Karpas-422 (cell line): ENCODE data around the gene MCAM. TPM values are rescaled to one million over a fixed set of nuclear protein-coding genes. Genes with fewer than 3 reads are reported as not detected.

Source experiments
- DNase-seq: peaks from one replicate; pipeline ENCODE4 v3.0.0-alpha.2; 2015
- H2AFZ ChIP-seq: fragments of 200-600 bp; sonication (generic); 2 replicates; pipeline ENCODE4 v1.6.1; 2014; ENCODE audit warnings: antibody characterized with exemption, low read length, mixed read lengths
- H3K27ac ChIP-seq: fragments of 200-600 bp; sonication (generic); 2 replicates; pipeline ENCODE4 v1.5.1; 2014; ENCODE audit warnings: mild to moderate bottlenecking, low read length, moderate library complexity
- H3K27me3 ChIP-seq: fragments of 200-600 bp; sonication (generic); 2 replicates; pipeline ENCODE4 v1.6.1; 2014; ENCODE audit warnings: low read length, mixed read lengths
- H3K36me3 ChIP-seq: fragments of 200-600 bp; sonication (generic); 2 replicates; pipeline ENCODE4 v1.6.1; 2014; ENCODE audit warnings: low read length, mixed read lengths; ENCODE audit not compliant: insufficient read depth
- H3K4me1 ChIP-seq: fragments of 200-600 bp; sonication (generic); 2 replicates; pipeline ENCODE4 v1.6.1; 2014; ENCODE audit warnings: mild to moderate bottlenecking, low read length, mixed read lengths
- H3K4me2 ChIP-seq: fragments of 200-600 bp; sonication (generic); 2 replicates; pipeline ENCODE4 v1.6.1; 2014; ENCODE audit warnings: low read length, low read depth, mild to moderate bottlenecking; ENCODE audit not compliant: poor library complexity, severe bottlenecking
- H3K4me3 ChIP-seq: fragments of 200-600 bp; sonication (generic); 2 replicates; pipeline ENCODE4 v1.5.1; 2014; ENCODE audit warnings: mild to moderate bottlenecking, antibody characterized with exemption, low read length, mixed read lengths
- H3K79me2 ChIP-seq: fragments of 200-600 bp; sonication (generic); 2 replicates; pipeline ENCODE4 v1.6.1; 2014; ENCODE audit warnings: mild to moderate bottlenecking, low read length, mixed read lengths
- H3K9ac ChIP-seq: fragments of 200-600 bp; sonication (generic); 2 replicates; pipeline ENCODE4 v1.6.0; 2014; ENCODE audit warnings: low read length
- H3K9me2 ChIP-seq: fragments of 200-600 bp; sonication (generic), shearing (Covaris generic); replicated peaks from 2 replicates; pipeline ENCODE4 v1.6.0; 2014; ENCODE audit warnings: mild to moderate bottlenecking, low read length, moderate library complexity; ENCODE audit not compliant: insufficient read depth
- H3K9me3 ChIP-seq: fragments of 300-700, 200-600 bp; sonication (generic); 2 replicates; pipeline ENCODE4 v1.6.1; 2014; ENCODE audit warnings: low read length, mixed read lengths
- H4K20me1 ChIP-seq: fragments of 200-600 bp; sonication (generic); 2 replicates; pipeline ENCODE4 v1.6.1; 2014; ENCODE audit warnings: mild to moderate bottlenecking, antibody characterized with exemption, low read length, low read depth; ENCODE audit not compliant: insufficient read depth
- total RNA-seq: library from RNA; depleted of rRNA; stranded (reverse); fragments of >200 nt; shearing (Covaris generic); gene quantifications from 2 replicates; pipeline ENCODE4 v1.2.3, GENCODE V29; 2014; ENCODE audit warnings: low replicate concordance

MCAM gene
- total RNA-seq, 1 experiment from 2014 or later: 2.0 TPM

DNA sequence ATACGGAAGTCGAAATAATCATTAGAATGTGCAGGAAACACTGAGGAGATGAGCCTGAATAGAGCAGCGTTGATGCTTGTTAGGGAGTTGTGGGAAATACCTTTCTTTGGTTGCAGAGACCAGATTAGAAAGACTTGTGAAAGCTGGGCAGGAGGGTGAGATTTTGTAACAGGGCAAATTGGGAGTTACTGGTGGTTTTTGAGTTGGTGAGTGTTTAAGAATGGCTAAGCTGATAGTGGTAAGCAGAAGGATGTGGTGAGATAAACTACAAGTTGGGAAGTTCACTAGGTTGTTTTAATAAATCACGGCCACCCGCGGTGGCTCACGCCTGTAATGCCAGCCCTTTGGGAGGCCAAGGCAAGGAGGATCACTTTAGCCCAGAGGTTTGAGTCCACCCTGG is 34.4 kb downstream of the MCAM start:
- Histone ChIP-seq H3K36me3 (peaks cover 3% of the 10 kb centered on the region; the same call in 1 of the 2 replicates), H3K27me3 (no peaks in the 10 kb centered on the region), H3K4me1 (no peaks in the 10 kb centered on the region), H3K4me2 (no peak overlapping the region), H3K79me2 (no peaks in the 10 kb centered on the region), H3K9me2 (no peaks in the 10 kb centered on the region), H3K27ac (no peak overlapping the region), H3K9ac (no peak overlapping the region), H2AFZ (no peak overlapping the region), H4K20me1 (no peaks in the 10 kb centered on the region), H3K9me3 (no peaks in the 10 kb centered on the region), H3K4me3 (no peak overlapping the region)
- DNase-seq: no peak

DNA sequence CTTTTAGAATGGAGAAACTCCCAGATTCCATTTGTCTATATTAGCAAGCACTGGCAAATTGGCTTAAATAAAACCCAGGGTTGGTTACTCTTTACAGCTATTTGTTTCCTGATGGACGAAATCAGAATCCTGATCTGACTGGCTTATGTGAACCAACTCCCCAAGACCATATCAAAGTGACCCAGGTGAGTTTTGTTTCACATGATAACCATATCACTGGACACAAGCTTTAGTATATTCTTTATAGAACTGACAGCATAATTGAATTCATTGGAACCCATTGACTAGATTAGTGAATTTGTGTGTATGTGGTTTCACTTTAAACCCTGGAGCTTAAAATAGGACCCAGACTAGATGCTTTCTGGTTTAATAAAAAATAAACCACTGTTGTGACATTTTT is 39.3 kb downstream of the MCAM start:
- Histone ChIP-seq H3K4me2 (no peak overlapping the region), H3K9ac (no peak overlapping the region), H2AFZ (no peak overlapping the region), H4K20me1 (no peaks in the 10 kb centered on the region), H3K4me3 (no peak overlapping the region), H3K36me3 (peaks cover 9% of the 10 kb centered on the region; the same call in 1 of the 2 replicates), H3K9me3 (no peaks in the 10 kb centered on the region), H3K79me2 (no peaks in the 10 kb centered on the region), H3K9me2 (no peaks in the 10 kb centered on the region), H3K4me1 (no peaks in the 10 kb centered on the region), H3K27ac (no peak overlapping the region), H3K27me3 (no peaks in the 10 kb centered on the region)
- DNase-seq: no peak

DNA sequence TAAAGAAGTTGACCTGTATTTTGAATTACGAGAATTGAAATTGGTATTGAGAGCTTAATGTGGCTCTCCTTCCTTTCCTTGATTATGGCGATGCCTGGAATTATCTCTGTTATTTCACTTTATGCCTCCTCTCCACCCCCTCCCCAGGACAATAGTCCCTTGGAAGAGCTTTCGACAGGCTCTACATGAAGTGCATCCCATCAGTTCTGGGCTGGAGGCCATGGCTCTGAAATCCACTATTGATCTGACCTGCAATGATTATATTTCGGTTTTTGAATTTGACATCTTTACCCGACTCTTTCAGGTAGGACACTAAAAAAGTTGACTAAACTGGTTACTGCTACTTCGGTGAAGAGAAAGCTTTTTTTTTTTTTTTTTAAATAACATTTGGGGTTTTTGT is 43.2 kb downstream of the MCAM start:
- no peaks in the 10 kb centered on the region for H3K4me1 ChIP-seq
- H3K9ac ChIP-seq: no peak overlapping the region
- H3K36me3 ChIP-seq: peaks cover 9% of the 10 kb centered on the region; the same call in 1 of the 2 replicates
- H3K9me2 ChIP-seq: no peaks in the 10 kb centered on the region
- no peaks in the 10 kb centered on the region for H4K20me1 ChIP-seq
- H2AFZ ChIP-seq: no peak overlapping the region
- no peak overlapping the region for H3K4me2 ChIP-seq
- no peak overlapping the region for H3K27ac ChIP-seq
- H3K79me2 ChIP-seq: peaks cover 7% of the 10 kb centered on the region
- H3K4me3 ChIP-seq: no peak overlapping the region
- no peak for DNase-seq
- H3K27me3 ChIP-seq: no peaks in the 10 kb centered on the region
- no peaks in the 10 kb centered on the region for H3K9me3 ChIP-seq

DNA sequence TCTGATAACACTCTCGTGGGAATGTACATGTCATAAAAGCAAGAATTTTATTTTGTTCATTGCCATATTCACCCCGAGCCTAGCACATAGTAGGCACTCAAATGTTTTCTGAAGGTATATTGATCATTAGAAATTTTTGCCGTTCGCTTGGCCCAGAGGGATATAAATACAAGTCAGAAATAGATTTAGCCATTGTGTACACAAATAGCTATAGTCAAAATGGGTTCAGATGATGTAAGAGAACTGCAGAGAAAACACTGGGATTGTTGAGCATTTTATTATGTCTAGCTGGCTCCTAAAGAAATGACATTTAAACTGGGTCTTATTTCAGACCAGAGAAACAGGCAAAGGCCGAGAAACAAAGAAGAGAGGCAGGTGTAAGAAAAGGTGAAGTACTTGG is 49.3 kb downstream of the MCAM start:
- H4K20me1 ChIP-seq: no peaks in the 10 kb centered on the region
- no peak overlapping the region for H2AFZ ChIP-seq
- no peak overlapping the region for H3K4me3 ChIP-seq
- no peaks in the 10 kb centered on the region for H3K9me3 ChIP-seq
- H3K27ac ChIP-seq: no peak overlapping the region
- H3K79me2 ChIP-seq: peaks cover 63% of the 10 kb centered on the region
- H3K9me2 ChIP-seq: no peaks in the 10 kb centered on the region
- H3K36me3 ChIP-seq: no peaks in the 10 kb centered on the region
- DNase-seq: no peak
- no peak overlapping the region for H3K4me2 ChIP-seq
- H3K27me3 ChIP-seq: no peaks in the 10 kb centered on the region
- H3K9ac ChIP-seq: no peak overlapping the region
- H3K4me1 ChIP-seq: peaks cover 11% of the 10 kb centered on the region

DNA sequence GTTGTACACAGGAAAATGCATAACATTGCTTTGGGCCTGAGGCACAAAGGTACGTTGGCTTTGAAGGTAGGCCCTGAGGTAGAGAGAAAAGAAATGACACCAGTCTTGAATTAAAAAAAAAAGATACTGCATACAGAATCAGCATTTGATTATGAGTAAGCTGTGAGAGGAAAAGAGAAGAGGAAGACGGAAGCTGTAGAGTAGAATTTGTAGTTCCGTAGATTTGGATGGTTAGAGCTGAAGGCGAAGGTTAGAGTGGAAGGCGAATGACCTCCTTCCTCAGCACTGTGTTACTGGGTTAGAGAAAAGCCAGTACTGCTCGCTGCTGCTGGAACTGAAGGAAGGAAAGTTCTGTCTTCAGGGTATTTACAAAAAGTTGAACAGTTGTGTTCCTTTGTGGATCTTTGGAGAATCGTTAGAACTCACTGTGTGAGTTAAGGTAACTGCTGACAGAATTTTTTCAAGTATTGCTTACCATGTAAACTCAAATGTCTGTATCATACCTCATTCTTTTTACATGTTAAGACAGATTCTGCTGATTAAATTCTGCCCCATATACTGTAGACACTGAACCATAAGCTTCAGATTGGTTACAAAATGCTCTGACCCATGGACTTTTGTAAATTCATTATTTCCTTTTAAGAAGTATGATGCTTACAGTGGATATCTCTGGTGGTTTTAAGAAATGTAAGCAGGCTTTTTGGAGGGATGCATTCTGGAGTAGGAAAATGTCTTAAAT is 50.2 kb downstream of the MCAM start:
- H3K27ac ChIP-seq: no peak overlapping the region
- H4K20me1 ChIP-seq: no peaks in the 10 kb centered on the region
- H3K4me1 ChIP-seq: peaks cover 21% of the 10 kb centered on the region
- H3K9ac ChIP-seq: no peak overlapping the region
- H3K4me2 ChIP-seq: no peak overlapping the region
- H3K36me3 ChIP-seq: no peaks in the 10 kb centered on the region
- no peak overlapping the region for H2AFZ ChIP-seq
- peaks cover 72% of the 10 kb centered on the region for H3K79me2 ChIP-seq
- H3K4me3 ChIP-seq: no peak overlapping the region
- no peaks in the 10 kb centered on the region for H3K9me3 ChIP-seq
- no peak for DNase-seq
- H3K27me3 ChIP-seq: no peaks in the 10 kb centered on the region
- no peaks in the 10 kb centered on the region for H3K9me2 ChIP-seq

DNA sequence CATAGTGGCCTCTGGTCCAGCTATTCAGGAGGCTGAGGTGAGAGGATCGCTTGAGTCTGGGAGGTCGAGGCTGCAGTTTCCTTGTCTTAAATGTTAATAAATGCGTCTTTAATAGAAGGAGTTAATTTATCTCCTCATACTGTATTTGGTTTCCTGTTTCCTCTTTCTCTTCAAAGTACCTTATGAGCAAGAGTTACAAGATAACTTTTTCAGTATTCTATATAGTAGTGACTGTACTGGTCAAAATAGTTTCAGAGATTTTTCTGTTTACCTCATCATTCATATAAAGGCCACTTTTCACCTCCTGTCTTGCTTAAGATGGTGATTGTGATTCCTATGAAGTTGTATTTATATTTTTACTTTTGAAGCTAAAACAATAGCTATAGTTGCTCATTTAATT is 50.9 kb downstream of the MCAM start:
- H3K27ac ChIP-seq: no peak overlapping the region

DNA sequence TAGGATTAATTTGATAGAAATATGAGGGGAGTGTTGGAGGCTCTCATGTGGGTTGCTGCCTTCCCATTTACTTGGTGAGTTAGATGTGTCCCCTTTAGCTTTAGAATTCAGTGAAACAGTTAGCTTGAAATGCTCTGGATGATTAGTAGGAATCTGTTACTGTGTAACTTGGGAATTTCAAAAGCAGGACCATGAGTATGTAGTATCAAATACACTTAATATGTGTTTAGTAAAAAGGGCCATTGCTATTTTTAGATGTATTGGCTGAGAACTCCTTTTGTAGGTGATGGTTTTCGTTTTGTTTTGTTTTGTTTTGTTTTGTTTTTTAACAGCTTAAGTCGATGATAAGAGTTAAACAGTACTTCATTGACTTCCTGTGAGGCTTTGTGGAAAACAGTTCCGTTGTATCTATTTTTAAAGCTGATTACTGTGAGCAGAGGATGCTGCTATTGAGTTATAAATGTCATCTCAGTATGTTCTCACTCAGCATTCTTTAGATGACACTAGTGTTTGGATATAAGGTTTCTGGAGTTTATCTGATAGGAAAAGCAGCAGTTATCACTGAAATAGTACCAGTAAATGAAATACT is 53.5 kb downstream of the MCAM start:
- H3K9ac ChIP-seq: no peak overlapping the region
- no peaks in the 10 kb centered on the region for H3K9me2 ChIP-seq
- H3K79me2 ChIP-seq: peaks cover 94% of the 10 kb centered on the region
- H3K27ac ChIP-seq: peak overlapping the region; percentile 56
- H4K20me1 ChIP-seq: no peaks in the 10 kb centered on the region
- H3K27me3 ChIP-seq: no peaks in the 10 kb centered on the region
- no peak overlapping the region for H3K4me2 ChIP-seq
- no peak overlapping the region for H3K4me3 ChIP-seq
- peaks cover 53% of the 10 kb centered on the region for H3K4me1 ChIP-seq
- H3K36me3 ChIP-seq: no peaks in the 10 kb centered on the region
- H2AFZ ChIP-seq: no peak overlapping the region
- H3K9me3 ChIP-seq: no peaks in the 10 kb centered on the region
- no peak for DNase-seq

More for the DNA sequence above, 50.9 kb downstream of the MCAM start:
- Histone ChIP-seq H3K27me3 (no peaks in the 10 kb centered on the region), H4K20me1 (no peaks in the 10 kb centered on the region), H3K4me3 (no peak overlapping the region), H2AFZ (no peak overlapping the region), H3K9me3 (no peaks in the 10 kb centered on the region), H3K4me2 (no peak overlapping the region), H3K9ac (no peak overlapping the region), H3K79me2 (peaks cover 79% of the 10 kb centered on the region), H3K4me1 (peaks cover 27% of the 10 kb centered on the region), H3K9me2 (no peaks in the 10 kb centered on the region), H3K36me3 (no peaks in the 10 kb centered on the region)
- no peak for DNase-seq

DNA sequence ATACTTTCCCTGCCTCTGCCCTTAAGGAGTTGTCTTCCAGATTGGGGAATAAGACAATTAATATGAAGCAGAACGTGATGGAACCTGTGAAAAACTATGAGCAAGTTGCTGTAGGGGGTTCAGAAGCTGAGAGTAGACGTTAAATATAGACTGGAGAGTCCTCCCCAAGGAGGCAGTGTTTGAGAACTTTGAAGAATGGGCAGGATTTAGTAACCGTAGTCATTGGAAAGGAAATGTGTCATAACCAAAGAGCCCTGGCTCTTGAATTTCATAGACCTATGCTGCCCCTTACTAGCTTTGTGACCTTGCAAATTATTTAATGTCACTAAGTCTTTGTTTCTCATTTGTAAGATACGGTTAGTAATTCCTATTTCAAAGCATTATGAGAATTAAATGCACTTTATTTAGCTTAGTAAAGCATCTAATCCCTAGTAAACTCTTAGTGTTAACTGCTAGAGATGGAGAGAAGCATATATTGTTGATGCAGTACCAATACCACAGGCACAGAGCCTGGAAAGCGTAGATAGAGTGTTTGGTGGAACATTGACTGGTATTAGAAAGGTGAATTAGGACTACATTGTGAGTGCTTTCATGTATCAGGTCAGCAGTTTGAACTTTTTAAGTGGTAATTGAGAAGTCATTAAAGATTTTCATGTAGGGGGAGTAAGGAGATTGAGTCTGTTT is 54.1 kb downstream of the MCAM start:
- peak overlapping the region; percentile 56 for H3K27ac ChIP-seq
- H3K4me1 ChIP-seq: peaks cover 58% of the 10 kb centered on the region
- H3K4me3 ChIP-seq: no peak overlapping the region
- no peak overlapping the region for H3K9ac ChIP-seq
- no peaks in the 10 kb centered on the region for H3K27me3 ChIP-seq
- no peaks in the 10 kb centered on the region for H4K20me1 ChIP-seq
- H3K36me3 ChIP-seq: no peaks in the 10 kb centered on the region
- H2AFZ ChIP-seq: no peak overlapping the region
- H3K9me3 ChIP-seq: no peaks in the 10 kb centered on the region
- peaks cover 94% of the 10 kb centered on the region for H3K79me2 ChIP-seq
- peak overlapping the region; percentile 76 for H3K4me2 ChIP-seq
- no peak for DNase-seq
- H3K9me2 ChIP-seq: no peaks in the 10 kb centered on the region
